OCI-LY1 (cell line): ENCODE results near the gene MXI1.

Source experiments
- EZH2 ChIP-seq: fragments of 200-600 bp; sonication (generic), shearing (Covaris generic); IDR thresholded peaks from 2 replicates; pipeline ENCODE4 v1.8.0; 2017; ENCODE audit warnings: borderline replicate concordance, mixed run types, mild to moderate bottlenecking, antibody characterized with exemption, low read length, moderate library complexity, mixed read lengths
- TF ChIP-seq, protein P1 (sequence below): fragments of 200-600 bp; sonication (generic), shearing (Covaris generic); IDR thresholded peaks from 2 replicates; pipeline ENCODE4 v1.5.1; 2017; ENCODE audit warnings: mild to moderate bottlenecking, antibody characterized with exemption, low read length, moderate library complexity, mixed read lengths

DNA sequence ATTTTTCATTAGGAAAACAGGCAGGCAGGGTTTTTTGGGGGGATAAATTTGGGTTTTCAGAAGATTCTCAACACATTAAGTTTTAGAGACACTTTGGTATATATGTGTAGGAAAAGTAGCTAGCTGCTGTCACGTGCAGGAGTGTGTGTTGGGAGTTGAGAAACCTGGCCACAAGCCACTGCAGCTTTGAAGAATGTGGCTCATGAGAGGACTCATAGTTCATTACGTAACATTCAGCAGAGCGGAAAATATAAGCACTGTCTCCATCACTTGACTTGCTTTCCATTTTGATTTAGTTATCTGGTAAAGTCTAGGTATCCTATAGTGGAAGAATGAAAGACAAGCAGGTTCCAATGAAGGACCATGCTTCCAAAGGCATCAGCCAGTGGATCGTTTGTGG, 66.1 kb downstream of the MXI1 start:
- no peak for TF ChIP-seq EZH2
- TF ChIP-seq, protein P1, sequence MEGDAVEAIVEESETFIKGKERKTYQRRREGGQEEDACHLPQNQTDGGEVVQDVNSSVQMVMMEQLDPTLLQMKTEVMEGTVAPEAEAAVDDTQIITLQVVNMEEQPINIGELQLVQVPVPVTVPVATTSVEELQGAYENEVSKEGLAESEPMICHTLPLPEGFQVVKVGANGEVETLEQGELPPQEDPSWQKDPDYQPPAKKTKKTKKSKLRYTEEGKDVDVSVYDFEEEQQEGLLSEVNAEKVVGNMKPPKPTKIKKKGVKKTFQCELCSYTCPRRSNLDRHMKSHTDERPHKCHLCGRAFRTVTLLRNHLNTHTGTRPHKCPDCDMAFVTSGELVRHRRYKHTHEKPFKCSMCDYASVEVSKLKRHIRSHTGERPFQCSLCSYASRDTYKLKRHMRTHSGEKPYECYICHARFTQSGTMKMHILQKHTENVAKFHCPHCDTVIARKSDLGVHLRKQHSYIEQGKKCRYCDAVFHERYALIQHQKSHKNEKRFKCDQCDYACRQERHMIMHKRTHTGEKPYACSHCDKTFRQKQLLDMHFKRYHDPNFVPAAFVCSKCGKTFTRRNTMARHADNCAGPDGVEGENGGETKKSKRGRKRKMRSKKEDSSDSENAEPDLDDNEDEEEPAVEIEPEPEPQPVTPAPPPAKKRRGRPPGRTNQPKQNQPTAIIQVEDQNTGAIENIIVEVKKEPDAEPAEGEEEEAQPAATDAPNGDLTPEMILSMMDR: no peak
